Hematopoietic multipotent progenitor cell treated with erythropoietin and hydrocortisone succinate and interleukin-3 and kit ligand, for 8 days (in vitro differentiated cells): ENCODE data around the gene HMG20B.

Experiments used
- DNase-seq: peaks from one replicate; pipeline ENCODE4 v3.0.0-alpha.2; 2015

HMG20B gene

GRCh38 chr19:3622224-3622623 lies 49.5 kb downstream of the HMG20B start:
- DNase-seq, result no peak

GRCh38 chr19:3623716-3624115 lies 51.0 kb downstream of the HMG20B start:
- no peak for DNase-seq

- DNase-seq, result peak; percentile 43
Measured at GRCh38 chr19:3625996-3626472, 53.3 kb downstream of the HMG20B start.

GRCh38 chr19:3626473-3627350 lies 54.0 kb downstream of the HMG20B start, which contains the start of gene CACTIN:
Gene CACTIN, minus strand, starts transcription at chr19:3626790. Its CDS starts 28 bp downstream, at chr19:3626762.
- DNase-seq, result peak; percentile 99

GRCh38 chr19:3627351-3627723 lies 54.6 kb downstream of the HMG20B start:
- no peak for DNase-seq
